Measurements from ENCODE around the gene ZNF345.

Gene ZNF345
- total RNA-seq: 23.4 to 26.9 reads per million in 2 donors

DNA sequence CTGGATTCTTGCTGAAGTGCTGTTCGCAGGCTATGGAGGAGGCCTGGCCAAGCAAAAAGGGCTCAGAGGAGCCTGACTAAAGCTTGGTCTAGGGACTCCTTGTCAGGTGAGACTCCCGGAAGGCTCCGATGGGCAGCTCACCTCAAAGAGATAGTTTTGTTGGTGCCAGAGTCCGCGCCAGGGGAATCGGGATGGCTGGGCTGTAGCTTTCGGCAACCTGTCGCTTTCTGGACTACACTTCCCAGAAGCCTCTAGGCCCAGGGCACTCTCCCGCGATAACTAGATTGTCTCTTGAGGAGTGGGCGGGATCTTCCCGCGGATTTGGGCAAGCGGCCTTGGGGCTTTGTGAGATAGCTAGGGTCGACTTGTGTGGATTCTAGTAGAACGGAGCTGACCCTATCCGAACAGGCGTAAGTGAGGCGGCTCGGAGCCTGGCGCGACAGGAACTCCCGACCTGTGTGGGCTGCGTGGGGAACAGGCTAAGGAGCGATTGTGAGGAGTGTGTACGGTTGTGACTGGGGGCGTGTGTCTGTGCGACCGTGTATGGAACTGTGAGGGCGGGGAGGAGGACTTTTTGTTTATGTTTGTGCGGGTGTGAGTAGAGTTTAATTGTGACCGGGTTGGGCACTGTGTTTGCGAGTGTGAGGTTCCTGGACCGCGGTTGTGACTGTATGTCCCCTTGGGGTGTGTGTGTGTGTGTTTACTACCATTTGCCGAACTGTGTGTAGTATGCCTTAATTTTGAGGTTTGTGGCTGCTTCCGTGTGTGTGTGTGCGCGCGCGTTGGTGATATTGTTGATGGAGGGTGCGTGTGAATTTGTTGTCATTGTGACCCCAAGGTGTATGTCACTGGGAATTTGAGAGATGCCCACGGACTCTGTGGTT is at the start of gene ZNF345:
Gene ZNF345 (plus strand): TSS at position 318 of the 884 bp plus-strand sequence. CDS start 25,955 bp downstream, outside the sequence.
- DNase-seq: peak; percentile 25

DNA sequence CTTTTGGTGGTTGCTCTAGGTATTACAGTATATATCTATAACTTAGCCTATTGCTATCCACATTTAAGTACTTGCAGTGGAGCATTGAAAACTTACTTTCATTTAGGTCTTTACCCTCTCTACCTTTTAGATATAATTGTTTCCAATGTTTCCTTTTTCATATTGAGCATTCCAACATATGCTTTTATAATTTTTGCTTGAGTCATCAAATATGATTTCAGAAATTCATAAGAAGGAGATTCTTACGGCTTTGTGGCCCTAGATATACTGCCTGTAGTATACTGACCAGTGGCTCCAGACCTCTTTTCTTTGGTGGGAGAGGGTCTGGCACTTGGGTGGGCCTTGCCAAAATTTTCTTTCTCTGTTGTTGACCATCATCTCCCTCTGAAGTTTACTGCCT is 45.3 kb upstream of the ZNF345 start:
- no peak for DNase-seq

DNA sequence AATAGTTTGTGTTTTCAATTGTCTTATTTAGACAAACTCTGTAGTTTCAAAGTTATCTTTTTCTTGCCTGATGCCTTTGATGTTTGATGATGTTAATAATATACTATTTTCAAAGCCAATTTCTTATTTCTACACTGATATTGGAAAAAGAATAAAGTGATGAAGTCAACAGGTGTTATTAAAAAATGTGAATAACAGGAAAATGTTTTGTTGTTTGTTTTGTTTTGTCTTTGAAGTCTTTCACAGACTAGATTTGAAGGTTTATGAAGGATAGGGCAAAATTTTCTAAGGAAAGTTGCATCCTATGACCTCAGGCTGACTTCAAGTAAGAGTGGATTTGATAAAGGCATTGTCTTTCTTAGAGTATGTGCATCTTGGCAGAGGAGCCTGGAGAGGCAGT is 43.6 kb upstream of the ZNF345 start:
- DNase-seq: no peak

DNA sequence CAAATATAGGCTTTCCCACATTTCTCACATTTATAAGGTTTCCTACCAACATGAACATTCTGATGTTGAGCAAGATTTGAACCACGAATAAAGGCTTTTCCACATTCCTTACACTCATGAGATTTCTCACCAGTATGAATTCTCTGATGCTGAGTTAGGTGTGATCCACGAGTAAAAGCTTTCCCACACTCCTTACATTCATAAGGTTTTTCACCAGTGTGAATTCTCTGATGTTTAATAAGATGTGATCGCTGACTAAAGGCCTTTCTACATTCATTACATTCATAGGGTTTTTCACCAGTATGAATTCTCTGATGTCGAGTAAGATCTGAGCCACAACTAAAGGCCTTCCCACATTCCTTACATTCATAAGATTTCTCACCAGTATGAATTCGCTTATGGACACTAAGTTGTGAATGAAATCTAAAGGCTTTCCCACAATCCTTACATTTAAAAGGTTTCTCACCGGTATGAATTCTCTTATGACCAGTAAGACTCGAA is 31.5 kb upstream of the ZNF345 start:
- DNase-seq: no peak

DNA sequence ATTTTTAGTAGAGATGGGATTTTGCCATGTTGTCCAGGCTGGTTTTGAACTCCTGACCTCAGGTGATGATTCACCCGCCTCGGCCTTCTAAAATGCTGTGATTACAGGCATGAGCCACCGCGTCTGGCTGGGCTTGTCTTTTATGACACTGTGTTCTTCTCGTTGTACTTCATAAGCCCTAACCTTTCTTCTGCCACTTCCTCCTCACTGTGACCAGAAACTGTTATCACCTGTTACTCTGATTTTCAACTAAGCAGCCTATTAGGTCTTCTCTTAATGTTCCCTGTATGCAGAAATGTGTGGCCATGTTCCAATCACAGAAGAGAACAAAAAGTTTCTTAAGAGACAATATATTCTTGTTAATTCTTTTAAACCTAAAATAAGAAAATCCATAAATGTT is 28.9 kb upstream of the ZNF345 start:
- DNase-seq: no peak

DNA sequence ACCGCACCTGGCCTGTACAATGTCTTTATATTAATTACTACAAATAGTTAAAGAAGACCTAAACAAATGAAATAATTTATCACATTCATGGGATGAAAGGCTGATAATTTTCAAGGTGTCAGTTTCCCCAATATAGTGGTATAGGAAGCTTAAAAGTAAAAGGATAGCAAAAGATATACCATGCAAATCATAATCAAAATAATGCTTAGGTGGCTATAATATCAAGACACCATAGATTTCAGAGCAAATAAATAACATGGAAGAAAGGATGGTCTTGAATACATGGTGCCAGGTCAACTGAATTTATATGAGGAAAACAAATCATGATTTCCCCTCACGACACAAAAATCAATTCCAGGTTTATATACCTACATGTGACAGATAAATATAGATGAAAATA is 17.2 kb upstream of the ZNF345 start:
- no peak for DNase-seq

DNA sequence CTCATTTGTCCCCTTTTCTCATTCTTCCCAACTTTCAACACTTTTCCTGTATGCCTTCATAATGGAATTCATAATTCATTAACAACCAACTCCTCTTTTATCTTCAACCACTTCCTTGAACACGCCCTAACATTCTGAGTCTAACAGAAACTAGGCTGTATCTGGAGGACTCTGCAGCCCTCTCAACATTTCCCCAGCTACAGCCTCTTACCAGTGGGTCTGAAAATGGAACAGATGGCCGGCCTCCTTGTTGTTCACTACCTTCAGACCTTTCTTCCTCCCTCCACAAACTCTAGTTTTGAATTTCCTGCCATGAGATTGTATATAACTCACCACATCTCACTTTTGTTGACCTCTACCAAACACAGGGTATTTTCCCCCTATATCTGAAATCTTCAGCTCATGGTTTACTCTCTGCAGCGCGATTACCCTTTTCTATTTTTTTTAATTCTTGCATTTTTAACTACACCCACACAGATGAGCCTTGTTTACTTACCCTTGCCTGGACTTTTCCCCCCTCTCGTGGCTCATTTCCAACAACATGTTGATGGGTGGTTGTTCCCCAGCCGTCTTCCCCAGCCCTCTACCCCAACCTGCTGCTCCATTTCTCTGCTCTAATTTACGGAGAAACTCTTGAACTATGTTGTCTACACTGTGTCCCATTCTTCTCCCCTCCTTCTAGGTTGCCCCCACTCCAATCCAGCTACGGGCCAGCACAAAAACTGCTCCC is 13.3 kb upstream of the ZNF345 start:
- DNase-seq: no peak

DNA sequence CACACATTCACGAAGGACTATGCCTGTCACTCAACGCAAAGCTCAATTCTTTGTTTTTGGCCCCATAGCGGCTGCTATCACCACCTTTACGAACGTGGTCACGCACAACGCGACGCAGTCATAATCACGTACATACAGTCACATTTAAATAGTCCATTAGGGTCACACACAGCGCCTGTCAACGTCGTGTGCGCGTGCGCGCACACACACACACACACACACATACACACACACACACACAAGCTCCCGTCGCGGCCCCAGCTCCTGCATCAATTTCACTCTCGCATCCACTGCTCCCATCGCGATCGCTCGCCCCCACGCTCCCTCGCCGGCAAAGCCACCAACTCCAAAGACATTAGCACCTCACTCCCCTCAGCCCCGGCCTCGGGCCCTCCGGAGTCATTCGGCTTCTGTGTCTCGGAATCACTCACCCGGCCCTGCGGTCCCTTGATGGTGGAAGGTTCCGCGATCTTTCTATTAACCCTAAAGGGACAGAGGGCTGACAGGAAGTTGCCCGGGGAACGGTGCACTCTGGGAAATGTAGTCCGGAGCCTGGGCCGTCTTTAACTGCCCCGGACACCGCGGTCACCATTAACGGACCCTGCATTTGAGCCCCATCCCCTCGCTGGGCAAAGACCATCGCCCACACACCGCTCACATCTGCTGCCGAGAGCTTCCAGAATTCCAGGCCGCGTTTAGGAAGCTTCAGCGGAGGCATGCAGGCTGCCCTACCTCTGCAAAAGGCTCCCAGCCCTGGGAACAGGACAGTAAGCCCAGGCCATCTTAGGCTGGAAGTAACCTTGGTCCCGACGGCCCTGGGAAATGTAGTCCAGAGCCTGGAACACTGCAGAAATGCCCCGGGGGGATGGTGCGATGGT is 12.5 kb upstream of the ZNF345 start, which contains the start of gene ZNF790:
Gene ZNF790 (minus strand): TSS at position 482 of the 878 bp plus-strand sequence. CDS start 12,768 bp downstream, outside the sequence.
- peak; percentile 47 for DNase-seq

DNA sequence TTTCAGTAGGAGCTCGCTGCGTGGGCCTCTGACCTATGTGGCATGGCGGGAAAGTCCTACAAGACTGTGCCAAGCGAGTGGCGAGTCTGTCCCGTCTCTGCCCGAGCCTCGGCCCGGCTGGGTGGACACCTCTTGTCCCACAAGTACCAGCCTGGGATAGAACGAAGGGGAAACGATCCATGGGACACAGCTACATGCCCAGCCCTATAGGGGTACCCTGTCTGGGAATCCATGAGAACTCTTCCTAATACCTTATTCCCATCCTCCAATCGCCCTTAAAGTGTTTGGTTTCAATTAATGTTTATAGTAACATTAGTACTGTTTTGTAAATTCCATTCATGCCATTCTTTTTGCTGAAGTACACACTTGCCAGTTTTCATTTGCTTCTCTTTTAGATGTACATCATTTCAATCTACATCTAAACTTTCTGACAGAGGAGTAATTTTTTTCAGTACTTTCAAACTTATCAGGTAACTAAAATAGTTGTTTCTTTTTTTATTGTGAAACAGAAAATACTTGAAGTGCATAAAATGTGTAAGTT is 11.8 kb upstream of the ZNF345 start:
- DNase-seq: peak; percentile 6

DNA sequence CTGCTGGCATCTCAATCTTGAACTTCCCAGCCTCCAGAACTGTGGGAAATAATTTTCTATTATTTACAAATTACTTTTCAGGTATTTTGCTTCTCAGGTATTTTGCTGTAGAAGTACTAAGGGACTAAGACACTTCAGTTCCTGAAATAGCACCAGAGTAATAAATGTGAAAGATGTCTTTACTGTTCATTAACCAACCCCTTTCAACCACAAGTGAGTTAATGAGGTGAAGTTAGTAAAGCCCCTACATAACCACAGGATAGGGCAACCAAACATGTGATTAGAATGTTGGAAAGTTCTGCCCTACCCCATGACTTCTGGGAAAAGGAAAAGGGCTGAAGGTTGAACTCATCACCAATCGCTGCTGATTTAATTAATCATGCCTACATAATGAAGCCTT is 2.7 kb upstream of the ZNF345 start:
- no peak for DNase-seq

DNA sequence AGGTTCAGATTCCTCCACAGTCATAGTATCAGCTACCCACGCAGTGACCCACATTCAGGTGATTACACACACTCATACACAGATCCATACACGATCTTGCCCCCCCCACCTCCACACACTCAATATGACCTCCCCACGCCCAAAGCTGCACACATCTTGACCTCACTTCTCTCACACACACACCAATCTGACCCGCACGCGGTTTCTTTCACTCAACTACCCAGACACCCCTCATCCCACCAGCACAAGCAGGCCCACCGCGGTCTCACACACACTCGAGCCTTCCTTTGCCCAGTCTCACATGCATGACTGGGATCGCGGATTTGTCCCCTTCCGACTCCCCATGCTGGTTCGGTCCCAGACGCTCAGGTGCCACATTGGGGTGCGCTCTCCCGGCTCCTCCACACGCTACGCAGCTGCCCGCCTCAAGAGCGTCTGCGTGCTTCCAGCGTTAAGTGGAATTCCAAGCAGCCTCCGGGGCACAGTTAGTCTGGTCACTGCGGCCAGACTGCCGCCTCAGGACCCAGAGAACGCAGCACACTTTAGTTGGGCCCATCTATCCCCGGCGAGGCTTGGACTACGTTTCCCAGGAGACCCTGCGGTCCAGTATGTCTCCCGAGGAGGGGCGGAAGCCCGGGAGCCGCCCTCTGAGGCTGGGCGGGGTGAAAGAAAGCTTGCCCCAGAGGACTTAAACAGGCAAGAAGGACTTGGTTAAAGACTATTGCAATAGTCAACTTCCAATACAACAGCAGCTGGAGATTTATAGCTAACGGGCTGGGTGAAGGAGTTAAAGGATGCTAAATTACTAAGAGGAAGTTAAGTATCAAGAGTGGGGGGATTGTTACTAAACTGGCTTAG is 746 bp upstream of the ZNF345 start:
- DNase-seq: peak; percentile 72

DNA sequence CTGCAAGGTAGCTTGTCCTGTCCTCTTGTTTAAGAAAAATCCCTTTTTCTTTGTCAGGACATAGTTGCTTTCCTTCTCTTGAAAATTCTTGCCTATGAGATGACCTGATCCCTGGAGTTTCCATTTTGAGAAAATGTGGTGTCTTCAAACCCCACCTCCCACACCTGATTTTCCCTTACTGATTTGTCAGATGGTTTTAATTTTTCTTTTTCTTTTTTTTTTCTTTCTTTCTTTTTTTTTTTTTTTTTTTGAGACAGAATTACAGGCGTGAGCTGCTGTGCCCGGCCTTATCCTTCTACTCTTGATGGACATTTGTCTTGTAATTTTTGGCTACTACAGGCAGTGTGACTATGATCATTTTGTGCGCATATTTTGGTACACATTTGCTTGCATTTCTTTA is 1.2 kb downstream of the ZNF345 start:
- DNase-seq: no peak

DNA sequence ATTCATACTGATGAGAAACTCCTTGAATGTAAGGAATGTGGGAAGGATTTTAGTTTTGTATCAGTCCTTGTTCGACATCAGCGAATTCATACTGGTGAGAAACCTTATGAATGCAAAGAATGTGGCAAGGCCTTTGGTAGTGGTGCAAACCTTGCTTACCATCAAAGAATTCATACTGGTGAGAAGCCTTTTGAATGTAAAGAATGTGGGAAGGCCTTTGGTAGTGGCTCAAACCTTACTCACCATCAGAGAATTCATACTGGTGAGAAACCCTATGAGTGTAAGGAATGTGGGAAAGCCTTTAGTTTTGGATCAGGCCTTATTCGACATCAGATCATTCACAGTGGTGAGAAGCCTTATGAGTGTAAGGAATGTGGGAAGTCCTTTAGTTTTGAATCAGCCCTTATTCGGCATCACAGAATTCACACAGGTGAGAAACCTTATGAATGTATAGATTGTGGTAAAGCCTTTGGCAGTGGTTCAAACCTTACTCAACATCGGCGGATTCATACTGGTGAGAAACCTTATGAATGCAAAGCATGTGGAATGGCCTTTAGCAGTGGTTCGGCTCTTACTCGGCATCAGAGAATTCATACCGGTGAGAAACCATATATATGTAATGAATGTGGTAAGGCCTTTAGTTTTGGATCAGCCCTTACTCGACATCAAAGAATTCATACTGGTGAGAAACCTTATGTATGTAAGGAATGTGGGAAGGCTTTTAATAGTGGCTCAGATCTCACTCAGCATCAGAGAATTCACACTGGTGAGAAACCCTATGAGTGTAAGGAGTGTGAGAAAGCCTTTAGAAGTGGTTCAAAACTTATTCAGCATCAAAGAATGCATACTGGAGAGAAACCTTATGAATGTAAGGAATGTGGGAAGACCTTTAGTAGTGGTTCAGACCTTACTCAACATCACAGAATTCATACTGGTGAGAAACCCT is 26.6 kb downstream of the ZNF345 start:
- no peak for DNase-seq

DNA sequence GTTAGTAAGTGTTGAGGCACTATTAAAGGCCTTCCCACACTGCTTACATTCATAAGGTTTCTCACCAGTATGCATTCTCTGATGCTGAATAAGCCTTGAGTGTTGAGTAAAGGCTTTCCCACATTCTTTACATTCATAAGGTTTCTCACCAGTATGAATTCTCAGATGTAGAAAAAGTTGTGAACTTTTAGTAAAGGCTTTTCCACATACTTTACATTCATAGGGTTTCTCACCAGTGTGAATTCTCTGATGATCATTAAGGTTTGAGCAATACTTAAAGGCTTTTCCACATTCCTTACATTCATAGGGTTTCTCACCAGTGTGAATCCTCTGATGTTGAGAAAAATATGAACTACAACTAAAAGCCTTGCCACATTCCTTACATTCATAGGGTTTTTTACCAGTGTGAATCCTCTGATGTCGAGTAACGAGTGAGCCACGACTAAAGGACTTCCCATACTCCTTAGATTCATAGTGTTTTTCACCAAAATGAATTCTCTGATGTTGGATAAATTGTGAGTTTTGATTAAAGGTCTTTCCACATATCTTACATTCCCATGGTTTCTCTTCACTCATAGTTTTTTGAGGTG is 41.2 kb downstream of the ZNF345 start:
- DNase-seq: no peak

DNA sequence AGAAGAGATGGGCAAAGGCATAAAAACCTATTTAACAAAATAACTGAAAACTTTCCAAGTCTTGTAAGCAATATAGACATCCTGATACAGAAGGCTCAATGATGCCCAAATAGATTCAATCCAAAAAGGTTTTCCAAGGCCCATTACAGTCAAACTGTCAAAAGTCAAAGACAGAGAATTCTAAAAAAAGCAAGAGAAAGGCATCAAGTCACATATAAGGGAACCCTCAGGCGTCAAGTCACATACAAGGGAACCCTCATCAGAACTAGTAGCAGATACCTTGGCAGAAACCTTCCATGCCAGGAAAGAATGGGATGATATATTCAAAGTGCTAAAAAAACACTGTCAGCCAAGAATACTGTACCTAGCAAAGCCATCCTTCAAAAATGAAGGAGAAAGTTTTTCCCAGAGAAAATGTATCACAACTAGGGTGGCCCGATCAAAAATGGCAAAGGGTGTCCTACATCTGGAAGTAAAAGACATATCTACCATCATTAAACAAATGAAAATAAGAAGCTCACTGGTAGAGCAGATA is 44.2 kb downstream of the ZNF345 start:
- DNase-seq: no peak

DNA sequence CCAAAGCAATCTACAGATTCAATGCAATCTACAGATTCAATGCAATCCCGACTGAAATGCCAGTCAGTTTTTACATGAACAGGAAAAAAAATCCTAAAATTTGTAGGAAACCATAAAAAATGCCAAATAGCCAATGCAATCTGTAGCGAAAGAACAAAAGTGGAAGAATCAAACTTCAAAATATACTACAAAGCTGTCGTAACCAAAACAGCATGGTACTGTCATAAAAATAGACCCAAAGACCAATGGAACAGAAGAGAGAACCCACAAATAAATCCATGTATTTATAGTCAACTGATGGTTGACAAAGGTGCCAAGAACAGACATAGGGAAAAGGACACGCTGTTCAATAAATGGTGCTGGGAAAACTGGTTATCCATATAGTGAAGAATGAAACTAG is 47.7 kb downstream of the ZNF345 start:
- DNase-seq: no peak

DNA sequence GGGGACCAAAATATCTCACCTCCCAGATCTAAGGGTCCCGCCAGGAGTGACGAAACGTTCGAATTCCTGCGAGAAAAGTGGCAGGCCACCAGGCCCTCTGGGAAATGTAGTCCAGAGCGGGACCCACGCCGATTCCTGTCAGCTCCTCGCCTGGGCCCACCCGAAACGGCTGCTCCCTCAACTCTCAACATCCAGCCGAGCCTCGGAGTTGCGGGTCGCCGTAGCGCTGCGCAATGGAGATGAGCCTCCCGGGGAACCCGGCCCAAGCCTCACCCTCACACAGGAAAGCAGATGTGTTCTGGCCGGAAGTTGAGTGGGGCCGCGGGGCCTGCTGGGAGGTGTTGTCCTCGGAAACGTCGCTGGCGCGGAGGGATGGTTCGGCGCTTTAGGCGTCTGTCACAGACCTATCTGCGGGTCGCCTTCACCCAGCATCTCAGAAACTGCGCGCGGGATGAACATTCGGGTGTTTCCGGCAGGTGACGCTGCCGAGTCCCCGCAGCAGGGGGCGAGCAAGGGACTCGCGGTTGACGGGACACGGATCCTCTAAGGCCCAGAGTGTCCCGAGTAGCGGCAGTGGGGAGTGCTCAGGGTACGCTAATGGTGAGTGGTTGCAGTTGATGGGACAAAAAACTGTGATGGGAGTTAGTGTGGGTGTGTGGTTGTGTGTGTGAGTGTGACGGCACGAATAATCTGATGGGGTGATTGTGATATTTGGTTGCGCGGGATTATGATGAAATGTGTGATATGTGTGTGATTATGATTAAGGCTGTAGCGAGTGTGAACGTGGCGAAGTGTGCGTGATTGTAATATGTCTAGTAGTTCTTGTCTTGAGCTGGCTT is 65.5 kb downstream of the ZNF345 start, which contains the start of the genes ZNF568 and ZNF829:
Gene ZNF568 (plus strand): TSS at position 341 of the 839 bp plus-strand sequence. CDS start 6,439 bp downstream, outside the sequence.
Gene ZNF829 (minus strand): TSS at position 300 of the 839 bp plus-strand sequence. CDS start 1,124 bp downstream, outside the sequence.
- DNase-seq: peak; percentile 87

DNA sequence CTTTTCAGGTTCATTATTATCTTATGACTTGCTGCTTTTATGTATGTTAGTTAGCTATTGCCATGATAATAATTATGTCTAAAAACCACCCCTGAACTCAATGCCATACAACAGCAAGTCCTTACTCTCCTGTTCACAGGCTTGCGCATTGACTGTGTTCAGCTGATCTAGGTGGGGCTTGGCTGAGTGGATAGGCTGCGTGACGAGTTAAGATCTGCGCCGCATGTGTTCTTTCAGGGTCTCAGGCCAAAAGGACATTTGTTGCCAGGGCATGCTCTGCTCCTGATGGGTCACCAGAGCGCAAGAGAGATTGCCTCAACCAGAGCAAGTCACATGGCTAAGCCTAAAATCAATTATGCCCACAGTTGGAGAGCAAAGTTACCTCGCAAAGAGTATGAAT is 66.3 kb downstream of the ZNF345 start:
- no peak for DNase-seq
